Small intestine (tissue), 7 donors: ENCODE results near the gene PAK5. TPM values are rescaled to one million over a fixed set of nuclear protein-coding genes. Genes with fewer than 3 reads are reported as not detected.

Source experiments
- DNase-seq, 2 donors: peaks; one replicate each; pipeline versions ENCODE4 v3.0.0 to v3.0.0-alpha.2; 2013
- FAIRE-seq: peaks from 2 replicates; lab custom pipeline; 2012; peaks lifted over from hg19 to GRCh38; lab: Jason Lieb, UNC
- H3K27ac ChIP-seq, 3 donors: one replicate each; pipeline ENCODE4 v1.5.1; 2013; ENCODE audit warnings: low read length in 2 of 3, mild to moderate bottlenecking in 2 of 3, control low read depth in 1 of 3, inconsistent platforms in 1 of 3, low read depth in 1 of 3, moderate library complexity in 1 of 3
- H3K27me3 ChIP-seq, 3 donors: one replicate each; pipeline ENCODE4 v1.6.1; 2013; ENCODE audit warnings: low read length in 3 of 3, inconsistent platforms in 1 of 3; ENCODE audit not compliant: control insufficient read depth in 3 of 3, insufficient read depth in 3 of 3
- H3K36me3 ChIP-seq, 3 donors: one replicate each; pipeline ENCODE4 v1.6.1; 2013; ENCODE audit warnings: low read length in 3 of 3, inconsistent platforms in 1 of 3, low read depth in 1 of 3, mild to moderate bottlenecking in 1 of 3, moderate library complexity in 1 of 3; ENCODE audit not compliant: control insufficient read depth in 3 of 3, insufficient read depth in 2 of 3
- H3K4me1 ChIP-seq, 3 donors: one replicate each; pipeline ENCODE4 v1.6.1; 2013; ENCODE audit warnings: low read length in 2 of 3, inconsistent platforms in 1 of 3, low read depth in 1 of 3, mild to moderate bottlenecking in 1 of 3, moderate library complexity in 1 of 3; ENCODE audit not compliant: control insufficient read depth in 3 of 3, insufficient read depth in 2 of 3
- H3K4me3 ChIP-seq, 3 donors: one replicate each; pipeline ENCODE4 v1.5.1; 2013; ENCODE audit warnings: low read length in 3 of 3, control low read depth in 1 of 3, inconsistent platforms in 1 of 3, low read depth in 1 of 3, mild to moderate bottlenecking in 1 of 3, moderate library complexity in 1 of 3
- H3K9me3 ChIP-seq, 2 donors: one replicate each; pipeline ENCODE4 v1.6.1; 2013; ENCODE audit warnings: low read depth in 1 of 2, low read length in 1 of 2; ENCODE audit not compliant: control insufficient read depth in 2 of 2, insufficient read depth in 1 of 2
- WGBS, 3 donors: extraction: QIAGEN DNeasy Blood & Tissue Kit; methylation state at CpG; one replicate each; pipeline ENCODE4 v1.1.7; 2013; 5-methylcytosine and 5-hydroxymethylcytosine counted together
- polyA plus RNA-seq, 4 donors: library from polyadenylated mRNA; stranded (reverse) in 3 of 4; unstranded in 1 of 4; fragments of 200-250 nt in 3 of 4; fragments of 120-200 nt in 1 of 4; gene quantifications; one replicate each; pipeline versions ENCODE4 v1.2.1 to v1.2.3, GENCODE V29; 2013
- donor health status: healthy with polysubstance abuse.
- donor health status: control.
- donor health status: control.
- donor health status: Bipolar disorder and iron deficiency.
- donor health status: healthy.

PAK5 gene
- polyA plus RNA-seq, 4 donors, result 0.10 to 0.27 TPM; not detected in 2

DNA sequence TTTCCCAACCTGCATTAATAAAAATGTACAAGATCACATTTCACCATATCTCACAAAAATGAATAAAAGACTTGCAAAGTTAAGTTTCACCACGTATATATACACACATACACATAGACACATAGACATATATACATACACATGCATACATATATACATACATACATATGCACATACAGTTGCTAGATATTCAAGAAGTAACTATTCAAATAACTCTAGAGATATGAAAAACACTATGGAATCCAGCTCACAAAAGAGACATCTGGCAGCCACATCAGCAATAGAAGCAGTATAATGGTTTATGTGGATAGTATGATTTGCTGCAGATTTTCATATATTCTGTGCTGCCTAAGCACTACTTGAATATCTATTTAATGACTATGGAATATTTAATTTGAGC is 28.1 kb downstream of the PAK5 start:
- FAIRE-seq, result no peak
- Histone ChIP-seq H3K27me3 (no peaks in the 10 kb centered on the region), H3K9me3 (no peaks in the 10 kb centered on the region), H3K27ac (no peak overlapping the region), H3K4me1 (no peaks in the 10 kb centered on the region), H3K36me3 (no peaks in the 10 kb centered on the region), H3K4me3 (no peak overlapping the region)
- DNase-seq, result no peak
- 72 to 78% (median 75%) methylated on average over 1 of the region's 1 CpG for WGBS, 3 donors

- H3K4me1 ChIP-seq, result no peaks in the 10 kb centered on the region
- FAIRE-seq, result no peak
- 59 to 82% (median 71%) methylated on average over 1 of the region's 1 CpG for WGBS, 3 donors
These were observed 29.6 kb downstream of the PAK5 start for GRCh38 chr20:9809271-9809670.

GRCh38 chr20:9808166-9808565 is 30.7 kb downstream of the PAK5 start:
- no peaks in the 10 kb centered on the region for H3K9me3 ChIP-seq
- no peak overlapping the region for H3K4me3 ChIP-seq
- DNase-seq (no peak), FAIRE-seq (no peak)
- no peaks in the 10 kb centered on the region for H3K4me1 ChIP-seq
- no peaks in the 10 kb centered on the region for H3K27me3 ChIP-seq
- H3K27ac ChIP-seq, result no peak overlapping the region
- 80 to 85% (median 81%) methylated on average over 1 of the region's 1 CpG for WGBS, 3 donors
- H3K36me3 ChIP-seq, result no peaks in the 10 kb centered on the region

More at GRCh38 chr20:9809271-9809670, 29.6 kb downstream of the PAK5 start:
- Histone ChIP-seq H3K27ac (no peak overlapping the region), H3K4me3 (no peak overlapping the region), H3K36me3 (no peaks in the 10 kb centered on the region), H3K9me3 (no peaks in the 10 kb centered on the region), H3K27me3 (no peaks in the 10 kb centered on the region)
- no peak for DNase-seq

GRCh38 chr20:9807136-9807535 is 31.7 kb downstream of the PAK5 start:
- 79 to 92% (median 91%) methylated on average over 3 of the region's 3 CpGs for WGBS, 3 donors
- Histone ChIP-seq H3K4me3 (no peak overlapping the region), H3K9me3 (no peaks in the 10 kb centered on the region), H3K27me3 (no peaks in the 10 kb centered on the region), H3K4me1 (no peaks in the 10 kb centered on the region), H3K27ac (no peak overlapping the region), H3K36me3 (no peaks in the 10 kb centered on the region)
- DNase-seq (no peak), FAIRE-seq (no peak)

GRCh38 chr20:9800421-9800820 is 38.5 kb downstream of the PAK5 start:
- peak in 1 of 2 donors; percentile 54 for DNase-seq
- 16 to 45% (median 42%) methylated on average over 1 of the region's 1 CpG for WGBS, 3 donors
- H3K27me3 ChIP-seq, result no peaks in the 10 kb centered on the region
- no peak for FAIRE-seq
- H3K4me3 ChIP-seq, result no peak overlapping the region
- H3K9me3 ChIP-seq, result no peaks in the 10 kb centered on the region
- H3K27ac ChIP-seq, result no peak overlapping the region
- no peaks in the 10 kb centered on the region for H3K36me3 ChIP-seq
- H3K4me1 ChIP-seq, result peaks cover 0 to 4% (median 0%) of the 10 kb centered on the region in 3 donors

DNA sequence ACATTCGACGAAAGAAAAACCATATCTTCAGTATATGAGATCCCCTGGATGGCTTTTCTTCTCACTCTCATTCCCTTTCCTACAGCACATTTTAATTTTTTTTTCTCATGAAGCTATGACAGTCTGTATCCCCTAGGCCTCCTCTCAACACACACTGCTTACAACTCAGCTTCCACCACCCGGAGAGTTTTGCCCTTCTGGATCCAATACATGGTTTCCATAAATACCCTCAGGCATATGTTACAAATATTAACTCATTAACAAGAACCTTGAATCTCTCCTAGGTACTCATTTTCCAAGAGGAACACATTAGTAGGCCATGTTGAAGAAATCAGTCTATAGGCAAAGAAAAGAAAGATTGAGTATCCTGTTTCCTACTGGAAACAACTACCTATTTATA is 44.0 kb downstream of the PAK5 start:
- no peaks in the 10 kb centered on the region for H3K36me3 ChIP-seq
- no peak overlapping the region for H3K4me3 ChIP-seq
- DNase-seq, result no peak
- WGBS, 3 donors, result 88 to 96% (median 89%) methylated on average over 3 of the region's 3 CpGs
- H3K27me3 ChIP-seq, result no peaks in the 10 kb centered on the region
- H3K27ac ChIP-seq, result no peak overlapping the region
- FAIRE-seq, result no peak
- no peaks in the 10 kb centered on the region for H3K4me1 ChIP-seq
- H3K9me3 ChIP-seq, result no peaks in the 10 kb centered on the region

- 67 to 75% (median 68%) methylated on average over 6 of the region's 6 CpGs for WGBS, 3 donors
- H3K36me3 ChIP-seq, result no peaks in the 10 kb centered on the region
- H3K9me3 ChIP-seq, result no peaks in the 10 kb centered on the region
- no peak overlapping the region for H3K4me3 ChIP-seq
- DNase-seq (no peak), FAIRE-seq (no peak)
- no peaks in the 10 kb centered on the region for H3K27me3 ChIP-seq
- H3K4me1 ChIP-seq, result no peaks in the 10 kb centered on the region
- H3K27ac ChIP-seq, result no peak overlapping the region
These were observed 46.2 kb downstream of the PAK5 start for GRCh38 chr20:9792674-9793073.

DNA sequence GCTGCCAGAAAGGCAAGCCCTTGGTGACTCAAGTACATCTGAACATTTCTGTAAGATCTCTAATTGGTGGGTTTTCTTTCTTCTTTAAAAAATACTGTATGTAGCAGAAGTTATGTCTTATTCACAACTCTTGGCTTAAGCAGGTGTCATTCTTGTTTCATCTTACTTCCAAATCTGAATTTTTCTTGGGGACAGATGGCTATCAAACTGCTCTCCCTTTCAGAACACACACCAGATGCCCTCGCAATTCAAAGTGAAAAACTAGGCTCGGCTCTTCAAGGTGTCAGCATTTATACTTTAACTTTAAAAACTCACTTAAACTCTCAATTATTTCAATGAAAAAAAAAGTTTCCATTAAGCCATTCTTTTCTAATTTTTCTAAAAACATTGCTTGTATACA is 49.7 kb downstream of the PAK5 start:
- H3K27me3 ChIP-seq, result no peaks in the 10 kb centered on the region
- H3K4me3 ChIP-seq, result no peak overlapping the region
- no peaks in the 10 kb centered on the region for H3K4me1 ChIP-seq
- H3K9me3 ChIP-seq, result no peaks in the 10 kb centered on the region
- no peak overlapping the region for H3K27ac ChIP-seq
- DNase-seq (no peak), FAIRE-seq (no peak)
- H3K36me3 ChIP-seq, result no peaks in the 10 kb centered on the region
- 88 to 91% (median 88%) methylated on average over 2 of the region's 2 CpGs for WGBS, 3 donors

DNA sequence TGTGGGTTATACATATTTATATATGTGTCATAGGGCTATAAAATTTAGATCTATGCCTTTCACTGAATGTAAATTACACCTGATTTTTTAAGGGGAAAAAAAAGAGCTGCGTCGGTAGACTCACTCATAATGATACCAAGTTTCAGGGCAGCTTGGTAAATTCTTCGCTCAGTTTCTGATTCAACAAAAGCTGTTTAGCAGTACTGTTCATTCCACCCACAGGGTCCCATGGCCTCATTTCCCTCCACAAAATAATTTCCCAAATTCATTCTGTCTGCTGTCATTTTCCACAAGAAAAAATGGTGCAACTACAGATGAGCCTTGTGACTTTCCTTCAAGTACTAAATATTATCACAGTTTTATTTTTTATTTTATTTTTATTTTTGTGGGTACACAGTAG is 63.7 kb downstream of the PAK5 start:
- H3K9me3 ChIP-seq, result no peaks in the 10 kb centered on the region
- H3K36me3 ChIP-seq, result no peaks in the 10 kb centered on the region
- no peak for FAIRE-seq
- 87 to 98% (median 90%) methylated on average over 3 of the region's 3 CpGs for WGBS, 3 donors
- no peak for DNase-seq
- H3K27ac ChIP-seq, result no peak overlapping the region
- H3K27me3 ChIP-seq, result no peaks in the 10 kb centered on the region
- no peak overlapping the region for H3K4me3 ChIP-seq
- H3K4me1 ChIP-seq, result no peaks in the 10 kb centered on the region
